ENCODE data around the gene KCNE5.

GRCh38 chrX:109614951-109615350 is 10.0 kb downstream of the KCNE5 start:
- TF ChIP-seq CTCF (IDR thresholded peaks at IDR 0.05; ENCODE audit: low read length) (no peak), EZH2 (optimal IDR thresholded peaks at IDR 0.05; ENCODE audit: low read depth, low read length) (no peak), EZH2phosphoT487 (IDR thresholded peaks at IDR 0.05; ENCODE audit: low read length) (no peak)

All from MM.1S (cell line).